Panc1 (cell line): Measurements from ENCODE around the gene ERRFI1.

Experiments
- CTCF ChIP-seq: fragments of 450-650 bp; IDR thresholded peaks from 2 replicates; pipeline ENCODE4 v1.5.1; 2017; ENCODE audit warnings: mild to moderate bottlenecking
- POLR2AphosphoS5 ChIP-seq: IDR thresholded peaks from 2 replicates; pipeline ENCODE4 v1.6.1; 2012; ENCODE audit warnings: mild to moderate bottlenecking, low read depth, low read length, moderate library complexity

- TF ChIP-seq CTCF (no peak), POLR2AphosphoS5 (no peak)
Observed at GRCh38 chr1:8075511-8076051, 49.5 kb upstream of the ERRFI1 start.
